GM06990 (cell line): Measurements from ENCODE around the gene CTDSPL2.
"Not testable (repeated sequence)": the region's sequence is repeated elsewhere in the genome, so short reads cannot be mapped to it uniquely, and the experiment has no call there.

Experiments used
- DNase-seq: peaks from one replicate; pipeline ENCODE4 v3.0.0-alpha.2; 2011; ENCODE audit not compliant: insufficient read length; ENCODE audit errors: extremely low read depth
- H3K27me3 ChIP-seq: replicated peaks from 2 replicates; pipeline ENCODE4 v1.6.0; 2011; ENCODE audit warnings: low read length; ENCODE audit not compliant: control insufficient read depth, insufficient read depth
- H3K36me3 ChIP-seq: 2 replicates; pipeline ENCODE4 v1.5.1; 2011; ENCODE audit warnings: low read length; ENCODE audit not compliant: control insufficient read depth, insufficient read depth
- H3K4me3 ChIP-seq: replicated peaks from 2 replicates; pipeline ENCODE4 v1.5.1; 2011; ENCODE audit warnings: low read depth, mild to moderate bottlenecking, control low read depth, low read length
- TF ChIP-seq, protein P1 (sequence below): IDR thresholded peaks from 2 replicates; pipeline ENCODE4 v1.5.1; 2011; ENCODE audit warnings: low read length, control low read depth, mild to moderate bottlenecking, inconsistent platforms; ENCODE audit not compliant: insufficient read depth, poor library complexity, severe bottlenecking

The CTDSPL2 gene

DNA sequence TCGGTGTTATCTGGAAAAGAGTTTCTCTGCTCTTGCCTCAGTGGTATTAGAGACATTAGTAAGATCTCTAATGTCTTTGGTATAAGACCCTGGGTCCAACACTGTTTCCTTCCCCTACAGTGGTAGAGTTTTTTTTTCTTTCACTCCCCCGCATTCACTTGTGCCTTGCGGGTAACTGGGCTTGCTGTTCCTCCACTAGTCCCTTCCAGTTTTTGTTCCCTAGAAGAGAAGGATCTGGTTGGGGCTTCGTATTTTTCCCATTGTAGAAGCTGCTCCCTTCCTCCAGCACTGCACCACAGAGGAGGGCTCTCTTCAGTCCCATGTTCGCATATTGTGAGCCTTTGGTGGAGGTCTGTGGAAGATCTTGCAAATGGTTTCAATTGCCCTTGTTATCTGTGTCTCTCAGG is 13.7 kb downstream of the CTDSPL2 start:
- TF ChIP-seq, protein P1, sequence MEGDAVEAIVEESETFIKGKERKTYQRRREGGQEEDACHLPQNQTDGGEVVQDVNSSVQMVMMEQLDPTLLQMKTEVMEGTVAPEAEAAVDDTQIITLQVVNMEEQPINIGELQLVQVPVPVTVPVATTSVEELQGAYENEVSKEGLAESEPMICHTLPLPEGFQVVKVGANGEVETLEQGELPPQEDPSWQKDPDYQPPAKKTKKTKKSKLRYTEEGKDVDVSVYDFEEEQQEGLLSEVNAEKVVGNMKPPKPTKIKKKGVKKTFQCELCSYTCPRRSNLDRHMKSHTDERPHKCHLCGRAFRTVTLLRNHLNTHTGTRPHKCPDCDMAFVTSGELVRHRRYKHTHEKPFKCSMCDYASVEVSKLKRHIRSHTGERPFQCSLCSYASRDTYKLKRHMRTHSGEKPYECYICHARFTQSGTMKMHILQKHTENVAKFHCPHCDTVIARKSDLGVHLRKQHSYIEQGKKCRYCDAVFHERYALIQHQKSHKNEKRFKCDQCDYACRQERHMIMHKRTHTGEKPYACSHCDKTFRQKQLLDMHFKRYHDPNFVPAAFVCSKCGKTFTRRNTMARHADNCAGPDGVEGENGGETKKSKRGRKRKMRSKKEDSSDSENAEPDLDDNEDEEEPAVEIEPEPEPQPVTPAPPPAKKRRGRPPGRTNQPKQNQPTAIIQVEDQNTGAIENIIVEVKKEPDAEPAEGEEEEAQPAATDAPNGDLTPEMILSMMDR, result no peak
- Histone ChIP-seq H3K36me3 (no peaks in the 10 kb centered on the region; the same call in 1 of the 2 replicates), H3K27me3 (no peaks in the 10 kb centered on the region), H3K4me3 (no peak overlapping the region)
- DNase-seq, result no peak

DNA sequence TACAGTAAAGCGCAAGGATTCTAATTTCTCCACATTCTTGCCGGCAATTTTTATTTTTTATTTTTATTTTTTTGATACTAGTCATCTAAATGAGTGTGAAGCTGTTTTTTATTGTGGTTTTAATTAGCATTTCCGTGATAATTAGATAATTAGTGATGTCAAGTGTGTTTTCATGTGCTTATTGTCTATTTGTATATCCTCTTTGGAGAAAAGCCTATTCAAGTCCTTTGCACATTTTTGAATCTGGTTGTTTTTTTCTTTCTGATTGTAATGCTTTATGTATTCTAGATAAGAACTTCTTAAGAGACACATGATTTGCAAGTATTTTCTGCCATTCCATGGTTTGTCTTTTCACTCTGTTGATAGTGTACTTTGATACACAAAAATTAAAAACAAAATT is 16.1 kb downstream of the CTDSPL2 start:
- Histone ChIP-seq H3K36me3 (peaks cover 2% of the 10 kb centered on the region), H3K27me3 (no peaks in the 10 kb centered on the region), H3K4me3 (no peak overlapping the region)
- DNase-seq, result no peak
- TF ChIP-seq, protein P1, result no peak

DNA sequence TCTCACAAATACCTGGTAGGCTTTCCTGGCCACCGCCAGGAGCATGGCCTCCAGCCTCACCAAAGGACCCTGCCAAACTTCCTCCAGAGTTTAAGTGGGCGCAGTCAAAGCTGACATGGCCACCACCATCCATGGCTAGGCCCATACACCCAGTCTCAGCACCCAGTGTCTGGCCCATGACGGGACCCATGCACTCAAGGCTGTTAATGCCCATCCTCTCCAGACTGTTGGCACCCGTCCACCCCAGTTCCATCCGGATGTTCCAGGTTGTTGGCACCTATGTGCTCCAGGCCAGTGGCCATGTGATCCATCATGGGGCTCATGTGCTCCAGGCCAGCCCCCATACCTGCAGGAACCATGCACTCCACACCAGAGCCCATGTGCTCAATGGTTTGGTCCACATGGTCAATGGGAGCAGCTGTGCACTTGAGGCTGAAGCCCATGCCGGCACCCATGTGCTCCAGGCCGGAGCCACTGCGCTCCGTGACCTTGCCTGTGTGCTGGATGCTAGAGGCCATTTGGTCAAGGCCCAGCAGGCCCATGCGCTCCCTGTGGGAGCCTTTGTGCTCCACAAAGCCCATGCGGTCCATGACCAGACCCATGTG is 20.4 kb downstream of the CTDSPL2 start:
- H3K27me3 ChIP-seq, result no peaks in the 10 kb centered on the region
- peaks cover 2% of the 10 kb centered on the region for H3K36me3 ChIP-seq
- DNase-seq, result no peak
- no peak overlapping the region for H3K4me3 ChIP-seq
- TF ChIP-seq, protein P1, result no peak

DNA sequence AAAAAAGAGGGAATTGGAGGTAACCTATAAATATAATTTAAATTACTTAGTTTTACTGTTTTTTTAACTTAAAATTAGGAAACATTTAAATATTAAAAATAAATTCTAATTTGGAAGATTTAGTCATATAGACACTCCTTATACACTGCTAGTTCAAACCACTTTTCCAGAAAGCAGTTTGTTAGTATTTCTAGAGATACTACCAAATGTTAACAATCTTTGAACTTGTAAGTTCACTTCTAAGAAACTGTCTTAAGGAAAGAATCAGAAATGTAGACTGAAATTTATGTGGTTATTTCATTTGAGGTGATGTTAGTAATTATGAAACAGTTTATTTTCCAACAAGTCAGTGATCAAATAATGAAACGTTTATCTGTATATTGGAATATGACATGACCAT is 22.7 kb downstream of the CTDSPL2 start:
- TF ChIP-seq, protein P1, result no peak
- DNase-seq, result no peak
- no peaks in the 10 kb centered on the region for H3K27me3 ChIP-seq
- H3K36me3 ChIP-seq, result peaks cover 2% of the 10 kb centered on the region; the same call in 1 of the 2 replicates
- no peak overlapping the region for H3K4me3 ChIP-seq

DNA sequence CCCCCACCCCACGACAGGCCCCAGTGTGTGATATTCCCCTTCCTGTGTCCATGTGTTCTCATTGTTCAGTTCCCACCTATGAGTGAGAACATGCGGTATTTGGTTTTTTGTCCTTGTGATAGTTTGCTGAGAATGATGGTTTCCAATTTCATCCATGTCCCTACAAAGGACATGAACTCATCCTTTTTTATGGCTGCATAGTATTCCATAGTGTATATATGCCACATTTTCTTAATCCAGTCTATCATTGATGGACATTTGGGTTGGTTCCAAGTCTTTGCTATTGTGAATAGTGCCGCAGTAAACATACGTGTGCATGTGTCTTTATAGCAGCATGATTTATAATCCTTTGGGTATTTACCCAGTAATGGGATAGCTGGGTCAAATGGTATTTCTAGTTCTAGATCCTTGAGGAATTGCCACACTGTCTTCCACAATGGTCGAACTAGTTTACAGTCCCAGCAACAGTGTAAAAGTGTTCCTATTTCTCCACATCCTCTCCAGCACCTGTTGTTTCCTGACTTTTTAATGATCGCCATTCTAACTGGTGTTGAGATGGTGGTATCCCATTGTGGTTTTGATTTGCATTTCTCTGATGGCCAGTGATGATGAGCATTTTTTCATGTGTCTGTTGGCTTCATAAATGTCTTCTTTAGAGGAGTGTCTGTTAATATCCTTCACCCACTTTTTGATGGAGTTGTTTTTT is 26.3 kb downstream of the CTDSPL2 start:
- not testable (repeated sequence) for H3K36me3 ChIP-seq, DNase-seq, H3K27me3 ChIP-seq, H3K4me3 ChIP-seq

DNA sequence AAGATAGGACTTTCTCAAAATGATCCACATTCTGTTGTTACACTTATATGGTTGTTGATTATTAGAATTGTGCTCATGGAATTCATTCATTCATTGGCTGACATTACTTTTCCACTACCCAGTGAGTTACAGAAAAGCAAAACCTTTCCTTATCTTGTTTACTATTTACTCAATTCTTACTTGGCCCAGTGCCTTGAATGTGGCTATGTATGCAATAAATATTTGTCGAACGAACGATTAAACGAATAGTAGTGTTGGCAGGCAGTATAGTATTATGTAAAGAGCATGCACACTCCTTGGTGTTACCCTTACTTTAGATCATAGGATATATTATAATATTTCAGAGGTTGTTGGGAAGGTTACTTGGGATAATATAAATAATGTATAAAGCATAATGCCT is 31.0 kb downstream of the CTDSPL2 start:
- Histone ChIP-seq H3K36me3 (peaks cover 6% of the 10 kb centered on the region), H3K4me3 (no peak overlapping the region), H3K27me3 (no peaks in the 10 kb centered on the region)
- no peak for DNase-seq
- TF ChIP-seq, protein P1, result no peak
